ENCODE measurements around the gene CTNNBL1.
"Not testable (repeated sequence)": the region's sequence is repeated elsewhere in the genome, so short reads cannot be mapped to it uniquely, and the experiment has no call there.

CTNNBL1 gene

DNA sequence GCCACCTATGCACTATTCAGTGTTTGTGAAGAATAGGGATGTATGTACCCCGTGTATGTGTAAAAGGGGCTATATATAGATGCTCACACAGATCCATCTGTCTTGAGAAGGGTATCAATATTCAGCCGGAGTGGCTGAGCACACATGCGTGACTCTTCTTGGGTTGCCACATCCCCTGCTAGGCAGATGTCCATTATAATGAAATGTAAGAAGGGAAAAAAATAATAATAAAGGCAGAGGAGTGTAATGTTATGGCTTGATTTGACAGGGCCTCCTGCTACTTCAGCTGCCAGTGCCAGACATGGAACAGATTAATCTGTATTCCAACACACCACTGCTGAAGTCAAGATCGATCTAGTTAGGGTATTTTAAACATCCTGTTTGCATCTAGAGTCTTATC is 134.9 kb downstream of the CTNNBL1 start:
- DNase-seq, result no peak

DNA sequence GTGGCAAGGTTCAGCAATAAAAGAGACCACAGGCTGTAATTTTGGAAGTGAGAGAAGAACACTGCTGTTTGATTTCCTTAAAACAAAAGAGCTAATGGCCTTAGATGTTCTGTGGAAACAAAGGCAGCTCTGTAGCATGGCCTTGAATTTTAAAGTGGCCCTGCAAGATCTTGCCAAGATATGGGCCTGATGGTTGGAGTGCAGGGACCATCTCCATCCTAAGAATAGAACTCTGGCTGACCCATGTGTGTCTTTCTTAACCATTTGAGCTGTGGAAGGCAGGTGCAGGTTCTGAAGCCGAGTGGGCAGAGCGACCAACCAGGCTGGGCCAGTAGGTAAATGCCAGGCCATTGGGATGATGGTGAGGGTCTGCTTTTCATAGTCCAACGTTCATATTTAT is 135.3 kb downstream of the CTNNBL1 start:
- DNase-seq, result no peak

DNA sequence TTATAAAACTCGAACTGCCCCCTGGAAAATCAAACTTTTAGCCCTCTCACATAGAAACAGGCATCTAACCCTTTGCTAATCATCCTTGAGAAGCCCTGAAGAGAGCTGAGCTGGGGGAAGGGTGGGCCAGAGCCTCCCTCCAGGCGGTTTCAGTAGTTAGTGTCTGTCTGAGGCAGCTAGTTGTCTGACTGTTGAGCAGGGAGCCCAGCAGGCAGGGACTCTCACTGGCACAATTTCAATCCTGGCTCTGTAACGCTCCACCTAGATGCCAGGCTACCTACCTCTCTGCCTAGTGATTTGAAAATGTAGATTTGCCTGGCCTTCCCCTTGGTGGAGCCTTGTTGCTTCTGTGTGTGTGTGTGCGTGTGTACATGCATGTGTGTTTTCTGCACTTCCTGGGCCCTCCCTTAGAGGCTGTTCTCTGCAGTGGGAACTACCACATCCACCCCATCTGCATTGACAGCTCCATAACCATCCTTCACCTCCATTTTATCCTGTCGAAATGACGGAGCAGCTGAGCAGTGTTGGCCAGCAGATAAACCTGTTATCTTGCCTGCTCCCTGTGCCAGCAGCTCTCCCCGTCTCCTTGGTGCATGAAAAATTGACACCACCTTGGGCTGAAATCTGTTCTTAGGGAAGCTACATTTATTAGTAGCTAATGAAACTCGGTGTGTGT is 139.5 kb downstream of the CTNNBL1 start:
- no peak for DNase-seq

DNA sequence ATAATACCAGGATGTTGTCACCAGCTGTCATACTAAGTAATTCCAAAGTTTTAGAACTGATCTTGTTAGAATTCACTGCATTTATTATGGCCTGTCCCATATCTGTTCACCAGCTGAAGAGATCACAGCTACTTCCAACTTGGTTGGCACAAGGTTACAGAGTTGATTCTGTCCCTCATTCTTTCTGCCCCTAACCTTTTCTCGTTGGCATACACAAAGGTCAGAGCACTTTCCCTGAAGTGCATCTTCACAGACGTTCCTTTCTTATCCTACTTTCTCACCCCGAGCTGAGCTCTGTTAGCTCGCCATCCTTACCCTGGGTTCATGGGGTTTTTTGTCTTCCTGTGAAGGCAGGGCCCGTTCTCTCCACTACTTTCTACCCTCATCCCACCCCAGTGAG is 143.1 kb downstream of the CTNNBL1 start:
- DNase-seq, result no peak

DNA sequence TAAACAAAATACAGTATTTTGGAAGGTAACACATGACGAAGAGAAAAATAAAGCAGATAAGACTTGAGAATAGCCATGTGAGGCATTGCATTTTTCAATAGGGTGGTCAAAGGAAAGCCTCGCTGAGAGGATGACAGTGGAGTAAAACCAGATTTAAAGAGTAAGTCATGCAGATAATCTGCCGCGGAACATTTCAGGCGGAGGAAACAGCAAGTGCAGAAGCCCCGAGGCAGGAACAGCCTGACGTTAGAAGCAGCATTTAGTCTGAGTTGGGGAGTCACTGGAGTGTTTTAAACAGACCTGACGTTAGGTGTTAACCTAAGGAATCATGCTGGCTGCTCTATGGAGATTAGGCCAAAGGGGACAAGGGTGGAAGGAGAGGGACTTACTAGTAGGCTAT is 144.1 kb downstream of the CTNNBL1 start:
- DNase-seq, result peak in 1 of 3 experiments; percentile 12

DNA sequence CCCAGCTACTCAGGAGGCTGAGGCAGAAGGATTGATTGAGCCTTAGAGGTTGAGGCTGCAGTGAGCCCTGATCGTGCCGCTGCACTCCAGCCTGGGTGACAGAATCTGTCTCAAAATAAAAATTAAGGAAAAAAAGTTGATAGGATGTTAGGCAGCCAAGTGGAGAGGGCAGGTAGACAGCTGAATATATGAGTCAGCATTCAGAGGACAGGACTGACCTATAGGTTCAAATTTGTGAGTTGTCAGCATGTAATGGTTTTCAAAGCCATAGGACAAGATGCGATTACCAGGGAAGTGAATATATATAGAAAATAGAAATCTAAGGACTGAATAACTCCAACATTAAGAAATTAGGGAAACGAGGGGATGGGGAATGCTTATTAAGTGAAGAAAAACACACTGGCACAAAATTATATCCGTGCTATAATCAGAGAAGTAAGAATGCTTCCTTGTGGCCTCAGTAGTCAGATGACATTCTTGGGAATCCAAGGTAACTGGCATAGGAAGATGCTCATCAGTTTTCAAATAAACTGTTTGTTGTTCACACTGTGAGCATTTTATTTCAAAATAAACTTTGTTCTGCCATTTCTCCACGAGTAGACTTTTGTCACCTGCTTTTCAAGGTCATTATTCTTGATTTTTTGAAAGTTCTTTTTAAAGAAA is 145.1 kb downstream of the CTNNBL1 start:
- no peak for DNase-seq

DNA sequence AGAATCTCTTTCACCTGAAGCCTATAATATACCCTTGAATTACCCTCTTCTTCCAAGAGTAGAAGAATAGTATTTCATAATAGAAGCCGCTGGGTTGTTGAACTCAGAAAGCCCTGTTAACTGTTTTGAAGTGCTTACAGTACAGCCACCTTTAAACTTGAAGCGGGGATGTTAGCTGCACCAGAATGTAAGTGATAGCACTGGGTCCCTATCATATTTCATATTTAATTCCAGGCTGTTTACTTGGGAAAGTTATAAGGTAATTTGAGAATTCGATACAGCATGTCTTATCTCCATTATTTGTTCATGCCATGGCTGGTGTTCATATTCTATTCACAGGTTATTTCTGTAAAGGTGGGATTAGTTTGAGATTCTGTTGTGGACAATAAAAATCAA is 145.6 kb downstream of the CTNNBL1 start:
- DNase-seq, result peak in 2 of 3 experiments; percentile 66 to 89

DNA sequence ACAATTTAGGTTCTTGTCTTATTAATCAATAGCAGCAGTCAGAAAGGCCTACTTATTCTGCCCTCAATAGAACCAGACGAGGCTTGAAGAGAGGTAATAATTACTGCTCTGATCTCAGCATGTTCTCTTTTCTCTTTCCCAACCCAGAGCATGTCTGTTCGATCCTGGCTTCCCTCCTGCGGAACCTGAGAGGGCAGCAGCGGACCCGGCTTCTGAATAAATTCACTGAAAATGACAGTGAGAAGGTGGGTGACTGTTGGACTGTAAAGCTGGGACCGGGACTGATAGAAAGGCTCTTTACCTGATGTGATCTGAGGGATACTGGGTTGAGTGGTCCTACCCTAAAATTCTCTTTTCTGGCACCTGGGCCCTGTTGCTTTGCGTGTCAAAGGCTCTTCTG is 146.1 kb downstream of the CTNNBL1 start:
- DNase-seq, result peak in 2 of 3 experiments; percentile 48 to 53

DNA sequence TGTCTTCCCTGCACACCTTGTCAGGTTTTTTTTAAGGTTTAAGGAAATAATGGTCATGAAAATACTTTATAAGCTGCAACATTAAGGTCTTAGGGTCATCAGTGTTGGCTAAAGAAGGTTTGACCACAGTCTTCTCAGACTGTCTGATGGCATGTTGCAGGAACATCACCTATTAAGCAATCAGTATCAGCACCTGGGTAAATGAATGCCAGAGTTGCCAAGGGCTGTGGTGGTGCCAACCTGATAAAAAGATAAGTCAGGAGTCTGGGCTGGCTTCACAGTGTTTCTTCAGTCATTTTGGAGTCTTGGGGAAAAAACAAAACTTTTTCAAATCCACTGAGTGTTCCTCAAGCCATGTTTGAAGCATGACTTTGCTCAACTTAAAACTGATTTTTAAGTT is 147.6 kb downstream of the CTNNBL1 start:
- DNase-seq, result no peak

DNA sequence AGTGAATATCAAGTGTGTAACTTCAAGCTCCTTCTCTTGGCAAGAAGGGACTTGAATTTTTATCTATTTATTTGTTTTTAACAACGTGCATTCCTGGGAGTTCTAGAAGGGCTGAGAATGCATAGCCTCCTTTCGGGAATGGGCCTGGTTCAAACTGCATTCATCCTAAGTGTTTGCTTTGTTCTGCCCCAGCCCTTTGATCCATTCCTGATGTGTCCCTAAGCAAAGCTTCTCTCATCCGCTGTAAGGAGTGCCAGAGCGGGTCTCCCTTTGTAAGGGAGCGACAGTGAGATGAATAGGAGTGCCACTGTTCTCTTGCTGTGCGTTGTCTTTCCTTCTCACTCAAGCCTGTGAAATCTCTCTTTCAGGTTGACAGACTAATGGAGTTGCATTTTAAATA is 148.1 kb downstream of the CTNNBL1 start:
- DNase-seq, result peak in 1 of 3 experiments; percentile 59

DNA sequence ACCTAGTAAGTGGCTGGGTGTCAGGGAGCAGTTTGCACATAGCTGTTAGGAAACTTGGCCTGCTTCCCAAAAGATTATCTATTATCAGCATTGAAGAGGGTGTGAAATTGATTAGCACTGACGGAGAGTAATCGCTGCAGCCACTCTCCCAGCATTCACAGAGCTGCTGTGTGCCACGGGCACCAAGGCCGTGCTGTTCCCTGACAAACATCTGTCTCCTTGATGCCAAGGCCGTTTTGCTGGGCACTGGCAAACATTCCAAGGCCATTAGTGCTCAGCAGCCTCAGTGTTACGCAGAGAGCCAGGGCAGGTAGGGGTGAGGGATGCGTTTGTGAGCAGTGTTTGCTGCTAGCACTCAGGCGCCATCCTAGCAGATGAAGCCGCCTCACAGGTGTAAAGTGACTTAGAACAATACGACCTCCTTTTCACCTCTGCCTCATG is 151.4 kb downstream of the CTNNBL1 start:
- peak; percentile 56 to 80 (median 56) for DNase-seq

DNA sequence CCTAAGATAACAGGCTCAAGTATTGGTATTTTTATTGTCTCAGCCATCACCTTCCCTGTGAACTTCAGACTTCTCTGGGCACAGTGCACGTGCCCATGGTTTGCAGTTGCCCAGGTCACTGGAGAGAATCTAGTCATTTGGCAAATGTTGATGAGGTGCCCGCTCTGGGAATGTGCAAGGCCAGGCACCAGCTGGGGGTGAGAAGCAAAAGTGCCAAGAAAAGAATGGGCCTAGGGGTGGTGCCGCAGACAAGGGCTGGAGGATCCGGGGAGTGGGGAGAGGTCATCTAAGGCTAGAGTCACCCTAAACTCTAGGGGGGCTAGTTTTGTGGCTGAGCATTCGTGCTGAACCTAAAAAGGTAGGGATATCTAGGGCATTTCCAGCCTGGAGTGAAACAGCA is 152.0 kb downstream of the CTNNBL1 start:
- no peak for DNase-seq

DNA sequence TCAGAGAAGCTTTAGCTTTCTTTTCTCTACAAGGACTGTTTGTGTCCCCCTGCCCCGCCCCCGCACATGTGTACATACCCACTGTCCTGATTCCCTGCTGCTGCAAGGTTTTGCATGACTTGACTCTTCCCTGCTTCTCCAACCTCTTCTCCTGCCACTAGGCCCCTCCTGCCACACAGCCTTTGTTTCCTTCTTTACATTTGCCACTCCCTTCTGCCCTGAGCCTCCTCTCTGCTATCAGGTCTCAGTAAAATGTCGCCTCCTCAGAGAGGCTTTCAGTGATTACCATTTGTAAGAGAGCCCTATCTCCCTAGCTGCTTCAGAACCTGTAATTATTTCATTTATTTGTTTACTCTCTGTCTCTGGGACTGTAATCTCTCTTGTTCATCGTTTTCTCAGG is 152.7 kb downstream of the CTNNBL1 start:
- DNase-seq, result peak; percentile 80 to 95 (median 93)

DNA sequence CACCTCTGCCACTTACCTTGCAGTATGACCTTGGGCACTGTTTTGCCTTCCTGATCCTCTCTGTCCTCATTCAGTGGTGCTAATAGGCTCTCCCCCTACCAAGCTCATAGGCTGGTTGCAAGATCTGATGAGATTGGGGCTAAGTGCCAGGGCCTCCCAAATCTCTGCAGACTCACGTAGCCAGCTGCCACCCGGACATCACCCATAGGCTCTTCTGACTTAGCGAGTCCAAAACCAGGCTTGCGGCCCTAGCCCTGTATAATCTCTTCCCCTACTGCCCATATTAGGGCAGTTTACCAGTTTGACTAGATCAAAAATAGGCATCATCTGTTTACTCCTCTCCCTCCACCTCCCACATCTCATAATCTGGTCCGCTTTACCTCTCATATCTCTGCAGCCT is 154.9 kb downstream of the CTNNBL1 start:
- no peak for DNase-seq

DNA sequence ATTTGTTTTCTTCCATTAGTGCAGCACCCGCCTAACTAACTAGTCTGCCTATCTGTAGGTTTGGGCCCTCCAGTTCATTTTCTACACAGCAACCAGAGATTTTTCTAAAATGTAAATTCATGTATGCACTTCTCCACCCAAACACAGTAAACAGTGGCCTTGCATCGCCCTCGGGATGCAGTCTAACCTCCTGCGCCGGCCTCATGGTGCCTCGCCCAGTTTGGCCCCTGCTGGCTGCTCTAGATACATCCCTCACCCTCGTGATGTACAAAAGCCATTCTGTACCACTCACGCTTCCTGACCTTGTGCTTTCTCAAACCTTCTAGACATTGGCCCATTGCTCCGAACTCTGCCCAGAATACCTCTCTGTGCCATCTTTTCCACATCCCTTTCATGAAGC is 155.3 kb downstream of the CTNNBL1 start:
- DNase-seq, result no peak

DNA sequence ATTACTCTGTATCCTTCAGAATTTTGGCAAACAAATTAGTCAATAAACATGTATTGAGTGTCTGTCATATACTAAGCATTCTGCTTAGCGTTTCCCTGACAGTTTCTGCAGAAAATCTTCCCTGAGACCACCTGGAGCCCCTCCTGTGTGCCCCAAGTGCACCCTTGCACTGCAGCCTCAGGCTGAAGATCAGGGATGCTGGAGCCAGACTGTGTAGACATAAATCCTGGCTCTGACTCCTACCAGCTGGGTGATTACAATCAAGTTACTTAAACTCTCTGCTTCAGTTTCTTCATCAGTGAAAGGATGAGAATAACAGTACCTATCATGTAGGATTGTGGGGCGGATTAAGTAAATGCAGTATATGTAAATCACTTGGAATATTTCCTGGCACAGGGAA is 155.7 kb downstream of the CTNNBL1 start:
- no peak for DNase-seq

DNA sequence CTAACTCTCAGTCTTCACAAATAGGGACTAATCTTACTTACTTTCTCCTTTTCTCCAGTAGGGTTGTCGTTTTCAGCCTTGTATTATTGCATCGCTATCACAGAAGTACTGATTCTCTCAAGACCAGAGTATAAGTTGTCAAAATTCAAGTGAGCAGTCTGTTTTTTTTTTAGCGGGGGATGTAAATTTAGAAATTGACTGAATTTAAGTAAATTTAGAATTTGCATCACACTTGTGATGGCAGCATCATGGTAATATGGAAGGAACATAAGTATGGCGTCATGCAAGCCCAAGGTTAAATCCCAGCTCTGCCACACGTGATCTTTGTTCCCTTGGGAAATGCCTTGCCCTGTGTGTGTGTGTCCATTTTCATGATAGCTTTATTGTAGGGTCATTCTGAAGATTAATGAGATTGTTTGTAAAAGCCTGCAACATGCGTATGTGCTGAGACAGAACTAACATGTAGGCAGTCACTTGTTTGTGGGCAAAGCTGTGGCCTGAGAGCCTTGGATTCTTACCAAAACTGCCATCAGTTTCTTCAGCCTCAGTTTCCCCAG is 156.3 kb downstream of the CTNNBL1 start:
- DNase-seq, result no peak

DNA sequence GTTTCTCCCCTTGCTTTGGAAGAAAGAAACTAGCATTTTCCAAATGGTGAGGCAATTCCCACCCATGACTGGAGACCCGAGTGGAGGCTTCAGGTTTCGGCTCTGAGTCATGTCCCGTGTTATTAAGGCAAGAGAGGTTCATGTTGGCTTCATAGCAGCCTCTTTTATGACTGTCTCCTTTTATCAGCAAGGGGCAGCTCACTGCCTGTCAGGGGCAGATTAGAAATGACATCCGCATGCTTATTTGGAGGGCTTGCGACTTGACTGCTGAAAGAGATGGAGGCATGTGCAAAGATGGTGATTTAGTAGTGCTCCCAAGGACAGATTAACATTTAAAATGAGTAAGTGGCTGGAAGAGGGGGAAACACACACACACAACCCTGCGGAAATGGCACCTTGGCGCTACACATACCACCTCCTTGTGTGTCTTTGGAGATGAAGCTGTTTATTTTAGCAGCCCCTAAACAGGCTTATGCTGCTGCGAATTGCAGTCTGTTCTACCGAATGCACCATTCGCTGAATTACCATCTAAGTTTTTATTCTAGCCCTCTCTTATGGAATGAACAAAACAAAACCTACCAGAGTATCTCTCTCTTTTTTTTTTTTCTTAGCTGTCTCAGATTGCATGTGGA is 157.0 kb downstream of the CTNNBL1 start:
- peak in 1 of 3 experiments; percentile 20 for DNase-seq

DNA sequence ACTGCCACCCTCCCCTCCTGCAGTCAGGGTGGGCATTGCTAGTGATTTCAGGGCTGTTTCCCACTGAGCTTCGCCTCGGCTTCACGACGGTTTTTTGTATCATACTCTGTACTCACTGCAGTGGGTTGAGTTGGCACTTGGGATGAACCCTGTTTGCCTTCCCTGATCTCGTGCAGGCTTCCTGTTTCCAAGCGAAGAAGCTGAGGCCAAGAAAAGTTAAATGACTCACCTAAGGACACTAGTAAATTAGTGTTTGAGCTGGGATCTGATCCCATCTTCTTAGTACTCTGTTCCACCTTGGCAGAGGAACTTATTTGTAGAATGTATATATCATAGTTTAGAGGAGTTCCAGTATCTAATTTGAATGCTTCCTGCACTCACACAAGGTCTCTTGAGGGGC is 158.8 kb downstream of the CTNNBL1 start:
- DNase-seq, result no peak

DNA sequence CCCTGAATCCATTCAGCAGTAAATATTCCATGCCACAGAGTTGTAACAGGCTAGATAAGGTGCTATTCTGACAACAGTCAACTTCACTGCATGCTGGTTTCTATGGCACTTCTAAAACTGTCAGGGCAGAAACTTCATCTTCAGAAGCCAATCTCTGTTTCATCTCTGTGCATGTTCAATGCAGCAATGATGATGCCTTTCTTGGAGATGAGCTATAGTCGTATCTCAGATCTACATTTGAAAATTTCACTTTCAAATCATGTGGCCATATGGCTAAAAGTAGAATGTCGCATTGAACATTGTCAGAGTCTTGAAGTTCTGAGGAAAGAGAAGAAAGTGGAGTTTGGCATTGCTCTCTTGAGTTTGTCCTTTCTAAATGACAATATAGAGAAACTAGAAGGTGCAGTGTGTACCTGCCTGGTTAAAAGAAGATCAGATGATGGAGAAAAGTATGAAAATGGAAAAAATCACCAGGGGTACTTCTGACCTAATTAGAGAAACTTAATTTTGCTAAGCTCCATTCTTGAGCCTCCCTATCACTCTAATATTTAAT is 160.1 kb downstream of the CTNNBL1 start:
- DNase-seq, result no peak

DNA sequence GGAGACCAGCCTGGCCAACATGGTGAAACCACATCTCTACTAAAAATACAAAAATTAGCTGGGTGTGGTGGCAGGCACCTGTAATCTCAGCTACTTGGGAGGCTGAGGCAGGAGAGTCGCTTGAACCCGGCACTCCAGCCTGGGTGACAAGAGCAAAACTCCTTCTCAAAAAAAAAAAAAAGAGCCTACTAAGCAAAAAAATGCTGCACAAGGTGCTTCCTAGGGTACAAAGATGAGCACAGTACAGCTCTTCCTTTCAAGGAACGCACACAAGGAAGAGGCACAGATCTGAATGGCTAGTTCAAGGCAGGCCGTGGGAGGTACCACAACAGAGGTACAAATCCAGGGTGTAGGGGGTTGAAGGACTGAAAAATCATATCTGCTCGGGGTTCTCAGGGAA is 162.2 kb downstream of the CTNNBL1 start:
- DNase-seq, result not testable (repeated sequence)

DNA sequence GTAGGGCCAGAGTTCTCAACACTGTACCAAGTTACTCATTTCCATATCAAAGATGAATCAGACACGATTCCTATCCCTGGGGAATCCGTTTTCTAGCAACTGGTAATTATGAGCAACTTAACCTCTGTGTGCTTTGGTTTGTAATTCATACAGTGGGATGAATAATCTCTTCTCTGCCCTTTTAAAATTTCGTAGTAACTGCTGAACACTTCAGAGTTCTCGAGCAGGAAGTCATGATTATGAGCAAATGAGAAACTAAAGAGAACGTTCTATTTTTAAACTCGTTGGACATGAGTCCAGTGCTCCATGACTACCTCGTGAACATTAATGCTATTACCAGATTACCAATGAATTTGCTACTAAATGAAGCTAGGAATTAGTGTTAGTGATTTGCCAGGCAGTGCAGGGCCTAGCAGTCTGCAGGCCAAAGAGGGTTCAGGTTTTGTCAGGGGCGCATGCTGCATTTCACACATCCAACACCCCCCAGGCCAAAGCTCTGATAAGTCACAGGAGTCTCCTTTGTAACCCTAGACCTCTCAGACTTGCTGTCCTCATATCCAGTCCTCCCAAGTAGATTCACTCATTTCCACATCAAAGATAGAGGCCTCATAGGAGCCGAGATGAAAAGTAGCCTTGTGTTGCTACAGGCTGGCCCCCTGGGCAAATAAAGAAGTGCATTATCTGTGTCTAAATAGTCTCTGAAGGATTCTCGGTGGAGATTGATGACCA is 163.3 kb downstream of the CTNNBL1 start:
- peak in 1 of 3 experiments; percentile 72 for DNase-seq
